ENCODE results near the gene CXXC5.

GRCh38 chr5:139663207-139664085 is 15.3 kb downstream of the CXXC5 start:
- no peak for TF ChIP-seq POLR2A (IDR thresholded peaks at IDR 0.05; ENCODE audit: low read depth, low read length)
- no peak for TF ChIP-seq TAF1 (IDR thresholded peaks at IDR 0.05; ENCODE audit: borderline replicate concordance, low read depth, low read length)

Data from GM12892 (cell line).